B cell (primary cell): ENCODE data around the gene FAAH2. TPM values are rescaled to one million over a fixed set of nuclear protein-coding genes. Genes with fewer than 3 reads are reported as not detected.

Source experiments
- ATAC-seq: fragments of 200-7000 bp; cut with Tn5 transposase; one replicate; pipeline ENCODE4 v1.10.0; 2021; ENCODE audit warnings: low read depth, mild to moderate bottlenecking, moderate number of reproducible peaks, moderate library complexity
- CTCF ChIA-PET: fragments of 350-600 bp; sonication (Branson Sonifier 250); formaldehyde crosslinking; loops from one replicate; lab custom pipeline; 2021; ENCODE audit warnings: antibody characterized with exemption, inconsistent platforms; lab: Charles Lee
- POLR2A ChIA-PET: fragments of 350-600 bp; sonication (Branson Sonifier 250); formaldehyde crosslinking; loops from one replicate; lab custom pipeline; 2021; ENCODE audit warnings: antibody characterized with exemption; lab: Charles Lee
- DNase-seq: peaks from one replicate; pipeline ENCODE4 v3.0.0; 2013
- H2AFZ ChIP-seq: 2 replicates; pipeline ENCODE4 v1.6.1; 2012; ENCODE audit warnings: mild to moderate bottlenecking, low read depth, low read length; ENCODE audit not compliant: insufficient read depth, poor library complexity, severe bottlenecking
- H3K27ac ChIP-seq, 2 donors: 1 replicate in 1 of 2; 2 replicates in 1 of 2; pipeline ENCODE4 v1.5.1; 2012 to 2013; ENCODE audit warnings: low read length in 2 of 2, mild to moderate bottlenecking in 2 of 2, moderate library complexity in 1 of 2
- H3K27me3 ChIP-seq, 4 experiments: fragments of 200-600 bp in 1 of 4; sonication (generic) in 1 of 4; replicated peaks in 1 of 4; 1 replicate in 2 of 4; 2 replicates in 2 of 4; pipeline versions ENCODE4 v1.6.1 to v1.7.0; 2013 to 2016; ENCODE audit warnings: low read length in 3 of 4, mild to moderate bottlenecking in 2 of 4, mixed read lengths in 1 of 4, moderate library complexity in 1 of 4; ENCODE audit not compliant: insufficient read depth in 4 of 4, control insufficient read depth in 3 of 4; ENCODE audit errors: control extremely low read depth in 1 of 4
- H3K36me3 ChIP-seq, 2 experiments: replicated peaks in 1 of 2; 1 replicate in 1 of 2; 2 replicates in 1 of 2; pipeline versions ENCODE4 v1.6.1 to v1.7.1; 2013; ENCODE audit warnings: low read length in 1 of 2; ENCODE audit not compliant: insufficient read depth in 2 of 2, control insufficient read depth in 1 of 2; ENCODE audit errors: control extremely low read depth in 1 of 2, extremely low read depth in 1 of 2
- H3K4me1 ChIP-seq, 2 donors: fragments of 200-600 bp in 1 of 2; sonication (generic) in 1 of 2; 1 replicate in 1 of 2; 2 replicates in 1 of 2; pipeline versions ENCODE4 v1.5.1 to v1.6.1; 2013 to 2017; ENCODE audit warnings: low read length in 2 of 2; ENCODE audit not compliant: control insufficient read depth in 2 of 2, insufficient read depth in 2 of 2
- H3K4me2 ChIP-seq: replicated peaks from 2 replicates; pipeline ENCODE3; 2012; ENCODE audit warnings: mild to moderate bottlenecking, low read depth, low read length; ENCODE audit not compliant: poor library complexity, severe bottlenecking
- H3K4me3 ChIP-seq, 5 experiments: fragments of 200-600 bp in 1 of 5; sonication (generic) in 1 of 5; 1 replicate in 3 of 5; 2 replicates in 2 of 5; pipeline versions ENCODE4 v1.5.1 to v1.7.0; 2011 to 2016; ENCODE audit warnings: low read length in 4 of 5, mild to moderate bottlenecking in 4 of 5, low read depth in 2 of 5, control low read depth in 1 of 5, moderate library complexity in 1 of 5; ENCODE audit not compliant: insufficient read depth in 1 of 5; ENCODE audit errors: control extremely low read depth in 1 of 5, extremely low read depth in 1 of 5
- H3K79me2 ChIP-seq: fragments of 200-600 bp; sonication (generic); one replicate; pipeline ENCODE4 v1.6.0; 2016; ENCODE audit warnings: low read length; ENCODE audit not compliant: control insufficient read depth, insufficient read depth
- H3K9ac ChIP-seq: fragments of 200-600 bp; sonication (generic); 2 replicates; pipeline ENCODE4 v1.6.1; 2017; ENCODE audit warnings: mild to moderate bottlenecking, low read length, moderate library complexity
- H3K9me3 ChIP-seq, 3 donors: one replicate each; pipeline versions ENCODE4 v1.6.1 to v1.7.1; 2013; ENCODE audit warnings: low read length in 2 of 3; ENCODE audit not compliant: control insufficient read depth in 2 of 3, insufficient read depth in 1 of 3; ENCODE audit errors: control extremely low read depth in 1 of 3
- H4K20me1 ChIP-seq: 2 replicates; pipeline ENCODE4 v1.6.0; 2012; ENCODE audit warnings: mild to moderate bottlenecking, low read length; ENCODE audit not compliant: insufficient read depth, control insufficient read depth, poor library complexity, severe bottlenecking
- H3K27ac Mint-ChIP-seq: one replicate; pipeline ENCODE4 v1.8.0; 2021; ENCODE audit warnings: mixed read lengths
- H3K27me3 Mint-ChIP-seq: one replicate; pipeline ENCODE4 v1.8.0; 2021; ENCODE audit warnings: mixed read lengths
- H3K4me1 Mint-ChIP-seq: one replicate; pipeline ENCODE4 v1.8.0; 2021; ENCODE audit warnings: mixed read lengths
- H3K4me3 Mint-ChIP-seq: one replicate; pipeline ENCODE4 v1.8.0; 2021; ENCODE audit warnings: mixed read lengths
- H3K9me3 Mint-ChIP-seq: one replicate; pipeline ENCODE4 v1.8.0; 2022; ENCODE audit warnings: mixed read lengths; ENCODE audit not compliant: insufficient read depth
- CTCF ChIP-seq: fragments of 200-600 bp; IDR thresholded peaks from one replicate; pipeline ENCODE4 v1.8.0; 2022; ENCODE audit warnings: antibody characterized with exemption, mild to moderate bottlenecking
- EZH2 ChIP-seq: IDR thresholded peaks from 2 replicates; pipeline ENCODE4 v1.6.1; 2012; ENCODE audit warnings: borderline replicate concordance, low read depth, mild to moderate bottlenecking, moderate library complexity, low read length; ENCODE audit not compliant: insufficient read depth, poor library complexity, severe bottlenecking
- WGBS: methylation state at CpG from one replicate; pipeline ENCODE4 v1.1.5; 2013; ENCODE audit warnings: missing lambda C conversion rate; ENCODE audit not compliant: insufficient coverage; 5-methylcytosine and 5-hydroxymethylcytosine counted together
- intact Hi-C: fragments of 100-400 bp; cut with micrococcal nuclease; formaldehyde crosslinking; loops from one replicate; pipeline ENCODE4 v1.10.0; 2022
- polyA plus RNA-seq: library from polyadenylated mRNA; depleted of rRNA; stranded (reverse); fragments of >200 nt; gene quantifications from 2 replicates; pipeline ENCODE4 v1.2.3, GENCODE V29; 2012
- total RNA-seq, 2 donors: library from RNA; stranded (reverse); fragments of 120-200 nt in 1 of 2; gene quantifications; 1 replicate in 1 of 2; 2 replicates in 1 of 2; pipeline versions ENCODE4 v1.2.3 to v1.2.4, GENCODE V29; 2013 to 2022

The FAAH2 gene
- total and polyA plus RNA-seq, 2 donors (not counting 1 experiment from before 2014, with no cell fraction given), result 0.85 to 18.0 TPM

GRCh38 chrX:57406149-57406548 is 119.6 kb downstream of the FAAH2 start:
- 20% methylated on average over 2 of the region's 5 CpGs for WGBS
- ATAC-seq (no peak), DNase-seq (no peak)
- Histone ChIP-seq H3K4me1 (no peaks in the 10 kb centered on the region), H3K79me2 (no peaks in the 10 kb centered on the region), H3K27ac (no peak overlapping the region), H3K9ac (no peak overlapping the region), H3K9me3 (peaks cover 0 to 5% (median 0%) of the 10 kb centered on the region in 3 donors), H3K4me3 (no peak overlapping the region), H3K27me3 (no peaks in the 10 kb centered on the region), H2AFZ (no peak overlapping the region), H3K4me2 (no peak overlapping the region), H3K36me3 (no peaks in the 10 kb centered on the region), H4K20me1 (no peaks in the 10 kb centered on the region)
- intact Hi-C loops, result no loop called here
- TF ChIP-seq CTCF, result no peak
- TF ChIP-seq EZH2, result no peak
- Mint-ChIP-seq H3K4me3 (no peak overlapping the region), H3K27ac (no peak overlapping the region), H3K9me3 (no peaks in the 10 kb centered on the region), H3K27me3 (no peaks in the 10 kb centered on the region), H3K4me1 (no peaks in the 10 kb centered on the region)
- ChIA-PET POLR2A (no interaction called here), CTCF (no interaction called here)

- no peaks in the 10 kb centered on the region for H3K4me1 Mint-ChIP-seq
- no peak overlapping the region for H3K27ac Mint-ChIP-seq
- ChIA-PET POLR2A (no interaction called here), CTCF (no interaction called here)
- no peak for DNase-seq
- Histone ChIP-seq H3K9me3 (peaks cover 0 to 3% (median 0%) of the 10 kb centered on the region in 3 donors), H3K4me1 (no peaks in the 10 kb centered on the region), H4K20me1 (no peaks in the 10 kb centered on the region), H3K9ac (no peak overlapping the region), H3K4me2 (no peak overlapping the region), H3K27ac (no peak overlapping the region), H3K79me2 (no peaks in the 10 kb centered on the region), H3K36me3 (no peaks in the 10 kb centered on the region), H3K4me3 (no peak overlapping the region), H3K27me3 (no peaks in the 10 kb centered on the region), H2AFZ (no peak overlapping the region)
- H3K4me3 Mint-ChIP-seq, result no peak overlapping the region
- H3K9me3 Mint-ChIP-seq, result peaks cover 5% of the 10 kb centered on the region
- H3K27me3 Mint-ChIP-seq, result no peaks in the 10 kb centered on the region
- intact Hi-C loops, result no loop called here
- TF ChIP-seq CTCF, result no peak
- no peak for ATAC-seq
- WGBS, result 83% methylated on average over 1 of the region's 4 CpGs
Measured at GRCh38 chrX:57417827-57418226, 131.3 kb downstream of the FAAH2 start.
